Stimulated activated CD8-positive, alpha-beta memory T cell treated with anti-CD3 and anti-CD28 coated beads, Interleukin-4, amount 100 ng/mL, for 48 hours (primary cell): ENCODE data around the gene PRPF6.
A peak's percentile ranks its signal among the peaks of the same experiment; 100 is the strongest.

Source experiments
- DNase-seq: peaks from one replicate; pipeline ENCODE4 v3.0.0-alpha.2; 2020

Gene PRPF6

DNA sequence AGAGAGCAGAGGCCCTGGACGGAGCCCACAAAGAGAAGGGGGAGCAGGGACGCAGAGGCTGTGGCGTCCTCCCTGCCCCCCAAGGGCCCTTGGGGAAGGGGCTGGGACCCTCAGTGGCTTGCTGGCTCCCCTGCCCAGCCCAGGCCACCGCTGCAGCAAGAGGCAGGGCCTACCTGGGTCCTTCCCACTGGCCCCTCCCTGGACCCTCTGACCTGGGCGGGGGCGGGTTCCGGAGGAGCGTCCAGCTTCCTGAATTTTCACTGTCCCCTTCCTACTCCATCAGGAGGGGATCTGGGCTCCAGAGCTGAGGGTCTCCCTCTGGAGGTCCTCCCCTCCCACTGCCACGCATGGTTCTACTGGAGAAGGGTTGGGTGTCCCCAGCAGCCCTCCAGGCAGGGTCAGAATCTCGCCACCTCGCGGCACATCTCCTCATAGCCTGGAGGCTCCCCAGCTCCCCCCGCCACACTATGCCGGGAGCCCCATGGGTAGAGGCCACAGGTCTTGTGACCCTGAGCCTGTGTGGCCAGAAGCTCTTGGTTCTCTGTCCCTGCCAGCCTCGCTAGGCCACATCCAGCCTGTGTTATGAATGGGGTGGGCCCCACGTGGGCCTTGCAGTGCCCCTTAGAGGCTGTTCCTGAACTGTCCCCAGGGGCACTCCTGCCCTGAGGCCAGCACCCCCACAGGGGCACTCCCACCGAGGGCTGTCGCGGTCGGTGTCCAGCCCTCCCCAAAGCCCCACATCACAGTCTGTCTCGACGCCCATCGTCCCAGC, 69.5 kb downstream of the PRPF6 start:
- DNase-seq, result no peak

DNA sequence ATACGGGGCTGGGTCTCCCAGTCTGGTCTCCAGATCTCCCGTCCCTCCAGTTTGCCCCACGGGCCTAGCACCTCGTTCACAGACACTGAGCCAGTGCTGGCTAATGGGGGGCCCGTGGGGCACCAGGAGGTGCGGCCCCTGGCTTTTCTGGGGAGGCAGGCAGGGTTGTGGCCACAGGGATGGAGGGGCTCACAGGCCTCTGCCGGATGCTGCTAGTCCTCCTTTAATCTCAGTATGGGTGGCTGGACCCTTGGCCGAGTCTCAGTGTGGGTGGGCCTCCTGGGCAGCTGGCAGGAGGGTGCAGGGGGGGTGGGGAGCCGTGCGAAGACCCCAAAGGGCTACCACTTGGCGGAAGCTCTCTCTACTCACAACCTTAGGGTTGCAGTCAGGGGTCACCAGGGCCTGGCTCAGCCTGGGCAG, 70.1 kb downstream of the PRPF6 start:
- no peak for DNase-seq

DNA sequence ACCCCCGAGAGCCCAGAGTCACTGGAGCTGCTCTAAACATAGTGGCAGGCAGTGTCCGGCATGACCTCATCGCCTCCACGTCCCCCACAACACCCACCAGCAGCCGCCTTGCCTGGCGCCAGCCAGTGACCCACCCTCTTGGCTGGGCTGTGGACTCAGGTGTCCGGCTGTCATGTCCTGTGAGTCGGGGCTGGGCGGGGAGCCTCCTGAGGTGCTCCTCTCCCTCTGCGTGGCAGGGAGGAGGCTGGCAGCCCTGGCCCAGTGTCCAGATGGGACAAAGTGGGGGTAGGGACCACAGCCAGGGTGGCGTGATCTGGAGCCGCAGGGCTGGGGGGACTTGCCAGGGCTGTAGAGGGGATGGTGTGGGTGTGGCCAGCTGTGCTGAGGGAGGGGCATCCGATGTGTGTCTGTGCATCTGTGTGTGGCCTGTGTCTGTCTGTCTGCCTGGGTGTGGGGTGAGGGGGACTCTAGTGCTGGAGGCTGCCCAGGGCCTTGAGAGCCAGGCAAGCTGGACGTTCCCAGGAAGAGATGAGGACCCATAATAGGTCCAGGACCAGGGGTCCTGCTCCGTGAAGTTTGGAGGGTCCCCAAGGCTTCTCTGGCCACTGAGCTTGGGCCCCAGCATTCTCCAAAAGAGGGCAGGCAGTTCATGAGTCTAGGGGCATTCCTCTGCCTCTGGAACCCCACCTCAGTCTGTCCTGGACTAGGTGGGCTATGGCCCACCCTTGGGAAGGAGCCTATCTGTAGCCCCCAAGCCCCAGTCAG, 70.8 kb downstream of the PRPF6 start:
- no peak for DNase-seq

DNA sequence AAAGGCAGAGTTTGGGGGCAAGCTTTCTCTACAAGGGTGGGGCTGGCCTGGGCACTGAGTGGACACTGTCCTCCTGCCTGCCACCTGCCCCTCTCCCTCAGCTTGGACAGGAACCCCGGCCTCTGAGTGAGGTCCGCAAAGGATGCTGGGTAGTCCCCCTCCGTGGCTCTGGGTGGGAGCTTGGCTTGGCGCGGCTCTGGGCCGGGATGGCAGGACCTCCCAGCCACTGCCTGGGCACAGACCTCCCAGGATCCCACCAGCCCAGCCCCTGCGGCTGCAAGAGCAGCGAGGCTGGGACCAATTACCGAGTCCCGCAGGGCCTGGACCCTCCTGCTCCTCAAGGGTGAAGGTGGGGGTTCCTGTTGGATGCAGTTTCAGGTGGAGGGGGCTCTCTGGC, 71.4 kb downstream of the PRPF6 start:
- DNase-seq, result no peak

DNA sequence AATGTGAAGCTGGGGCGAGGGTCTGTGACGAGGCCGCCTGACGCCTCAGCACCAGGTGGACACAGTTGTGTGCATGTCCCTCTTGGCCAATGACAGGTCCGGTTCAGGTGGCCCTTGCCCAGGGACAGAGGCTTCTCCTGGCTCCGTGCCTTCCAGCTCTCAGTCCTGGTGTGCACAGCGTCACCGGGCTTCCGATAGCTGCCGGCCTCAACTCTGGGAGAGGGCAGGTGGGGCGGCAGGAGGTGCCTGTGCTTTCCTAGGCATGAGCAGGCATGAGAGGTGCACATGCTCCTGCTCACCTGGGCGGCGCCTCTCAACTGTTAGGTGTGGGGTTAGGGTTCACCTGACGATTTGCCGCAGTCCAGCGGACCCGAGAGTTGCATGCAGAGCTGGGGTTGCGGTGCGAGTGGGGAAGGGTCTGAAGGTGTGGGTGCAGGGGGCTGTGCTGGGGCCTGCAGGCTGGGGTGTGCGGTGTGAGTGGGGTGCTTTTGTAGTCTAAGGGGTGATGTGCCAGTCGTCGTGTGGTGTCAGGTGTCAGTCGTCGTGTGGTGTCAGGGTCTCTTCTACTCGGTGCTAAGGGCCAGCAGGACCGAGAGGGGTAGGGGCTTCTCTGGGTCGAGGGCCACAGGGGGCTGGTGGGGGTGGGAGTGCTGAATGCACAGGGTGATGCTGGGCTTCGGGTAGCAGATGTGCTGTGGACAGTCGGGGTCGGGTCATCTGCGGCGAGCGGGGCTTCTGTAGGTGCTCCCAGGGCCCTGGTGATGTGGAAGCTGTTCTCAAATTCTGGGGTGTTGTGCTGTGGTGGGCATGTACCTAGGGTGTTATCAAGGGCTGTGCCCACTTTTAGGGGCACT, 72.3 kb downstream of the PRPF6 start:
- DNase-seq, result no peak

DNA sequence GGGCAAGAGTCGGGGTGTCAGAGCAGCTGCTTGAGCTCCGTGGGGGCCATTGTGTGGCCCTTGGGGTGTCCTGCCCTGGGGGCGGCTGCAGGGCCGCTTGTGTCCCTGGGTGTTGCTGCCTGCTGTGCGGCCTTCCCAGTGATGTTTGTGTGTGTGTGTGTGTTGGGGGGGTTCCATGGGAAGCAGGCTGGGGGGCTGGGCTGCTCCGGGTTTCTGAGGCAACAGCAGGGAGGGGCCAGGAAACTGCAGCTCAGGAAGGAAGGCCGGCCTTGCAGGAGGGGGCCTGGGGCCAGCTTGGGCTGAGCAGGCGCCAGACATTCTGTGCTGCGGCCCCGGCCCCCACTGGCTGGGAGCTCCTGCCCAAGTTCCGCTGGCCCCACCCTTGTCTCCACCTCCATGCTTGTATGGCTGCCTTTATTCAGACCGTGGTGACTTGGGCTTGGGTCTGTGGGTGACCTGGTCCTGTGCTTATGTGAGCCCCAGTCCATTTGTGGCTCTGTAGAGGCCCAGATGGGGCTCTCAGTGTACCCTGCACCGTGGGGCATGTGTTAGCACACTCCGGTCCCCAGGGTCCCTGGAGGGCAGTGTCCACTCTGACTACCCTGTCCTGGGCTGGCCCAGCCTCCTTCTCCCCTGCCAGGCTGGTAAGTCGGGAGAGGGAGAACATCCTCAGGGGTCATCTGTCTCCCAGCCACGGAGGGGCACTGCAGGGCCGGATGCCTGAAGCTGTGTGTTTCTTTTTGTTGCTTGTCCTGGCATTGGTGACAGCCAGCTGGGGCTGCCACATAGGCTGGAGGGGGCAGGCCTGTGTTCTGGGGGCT, 73.1 kb downstream of the PRPF6 start:
- no peak for DNase-seq

DNA sequence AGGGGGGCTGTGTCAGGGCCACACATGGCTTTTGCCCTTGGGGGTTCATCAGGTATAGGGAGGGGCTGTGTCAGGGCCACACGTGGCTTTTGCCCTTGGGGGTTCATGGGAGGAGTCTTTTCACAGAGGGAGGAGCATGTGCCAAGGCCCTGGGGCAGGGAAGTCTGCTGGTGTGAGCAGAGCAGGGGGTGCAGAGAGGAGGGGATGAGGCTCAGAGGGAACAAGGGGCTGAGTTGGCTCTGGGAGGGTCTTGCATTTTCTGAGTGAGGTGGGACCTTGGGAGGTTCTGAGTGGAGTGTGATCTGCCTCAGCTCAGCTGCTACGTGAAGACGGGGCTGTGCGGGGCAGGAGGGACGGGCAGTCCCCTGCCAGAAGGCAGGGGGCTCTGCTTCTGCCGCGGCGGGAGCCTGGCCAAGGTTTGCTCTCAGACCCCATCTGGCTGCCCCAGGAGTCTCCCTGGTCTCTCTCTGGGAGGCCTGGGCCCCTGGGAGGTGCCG, 74.5 kb downstream of the PRPF6 start:
- DNase-seq, result no peak

DNA sequence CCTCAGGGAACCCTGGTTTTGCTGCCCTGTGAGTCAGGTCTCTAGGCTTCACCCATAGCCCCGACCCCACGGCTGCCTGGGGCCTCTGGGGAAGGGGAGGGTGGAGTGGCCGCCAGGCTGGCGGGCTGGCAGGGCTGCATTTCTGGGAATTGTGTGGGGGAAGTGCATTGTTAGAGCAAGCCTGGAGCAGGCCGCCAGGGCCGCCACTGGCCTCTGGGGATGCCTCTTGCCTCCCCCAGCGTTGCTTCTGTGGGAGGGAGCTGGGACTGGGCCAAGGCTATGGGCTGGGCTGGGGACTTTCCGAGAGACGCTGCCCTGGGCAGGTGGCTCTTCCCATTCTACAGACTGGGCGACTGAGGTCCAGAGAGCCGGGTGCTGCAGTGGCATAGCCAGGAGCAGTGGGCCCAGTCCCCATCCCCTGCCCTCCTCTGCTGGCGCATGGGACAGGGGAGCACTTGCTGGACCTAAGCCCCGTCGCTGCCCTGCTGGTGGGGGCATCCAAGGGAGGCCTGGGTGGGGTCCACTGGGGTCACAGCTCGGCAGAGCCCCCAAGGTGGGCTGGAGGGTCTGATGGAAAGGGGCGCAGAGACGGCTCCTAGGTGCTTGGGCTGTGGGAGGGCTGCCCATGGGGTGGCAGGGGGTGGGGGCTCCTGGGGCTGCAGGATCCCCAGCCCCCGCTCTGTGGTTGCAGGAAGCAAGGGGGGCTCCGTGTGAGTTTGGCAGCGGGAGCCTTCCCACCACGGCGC, 75.1 kb downstream of the PRPF6 start:
- no peak for DNase-seq

DNA sequence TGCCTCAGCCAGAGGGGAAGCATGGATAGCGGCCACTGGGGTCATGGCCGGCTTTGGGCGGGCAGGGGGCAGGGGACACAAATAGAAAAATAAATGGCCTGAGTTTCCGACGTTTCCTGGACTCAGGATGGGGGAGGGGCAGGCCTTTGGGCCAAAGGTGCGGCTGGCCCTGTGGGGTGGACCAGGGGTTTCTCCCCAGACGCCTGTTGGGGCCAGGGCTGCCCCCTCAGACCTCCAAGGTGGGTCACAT, 75.6 kb downstream of the PRPF6 start:
- no peak for DNase-seq

DNA sequence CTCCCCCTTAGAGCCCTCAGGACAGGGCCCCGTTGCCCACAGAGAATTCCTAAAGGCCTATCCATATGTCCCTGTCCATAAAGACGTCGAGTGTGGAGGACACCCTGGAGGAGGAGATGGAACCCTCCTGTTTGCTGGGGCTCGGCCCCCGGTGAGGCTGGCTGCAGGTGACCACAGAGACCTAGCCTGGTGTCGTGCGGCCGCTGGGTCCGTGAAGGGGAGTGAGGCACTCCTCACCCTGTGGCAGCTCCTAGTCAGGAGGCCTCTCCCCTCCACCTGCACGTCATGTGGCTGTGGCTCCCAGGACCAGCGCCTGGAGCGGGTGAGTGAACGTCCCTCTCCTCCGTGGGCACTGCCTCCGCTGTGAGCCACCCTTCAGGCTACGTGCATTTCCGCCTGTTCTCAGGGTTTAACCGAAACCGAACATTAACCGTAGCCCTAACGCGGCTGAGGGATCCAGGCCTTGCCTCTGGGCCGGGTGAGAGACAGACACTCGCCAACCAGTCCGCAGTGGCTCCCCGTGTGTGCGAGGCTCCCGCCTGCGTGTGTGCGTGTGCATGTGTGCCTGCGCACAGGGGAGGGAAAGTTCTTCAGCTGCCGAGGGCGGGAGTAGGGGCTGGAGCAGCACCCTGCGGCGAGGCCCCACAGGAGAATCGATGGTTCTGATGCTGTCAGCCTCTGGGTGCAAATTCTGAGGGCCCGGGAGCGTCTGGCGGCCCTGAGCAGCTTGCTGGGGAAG, 76.1 kb downstream of the PRPF6 start:
- DNase-seq, result no peak

DNA sequence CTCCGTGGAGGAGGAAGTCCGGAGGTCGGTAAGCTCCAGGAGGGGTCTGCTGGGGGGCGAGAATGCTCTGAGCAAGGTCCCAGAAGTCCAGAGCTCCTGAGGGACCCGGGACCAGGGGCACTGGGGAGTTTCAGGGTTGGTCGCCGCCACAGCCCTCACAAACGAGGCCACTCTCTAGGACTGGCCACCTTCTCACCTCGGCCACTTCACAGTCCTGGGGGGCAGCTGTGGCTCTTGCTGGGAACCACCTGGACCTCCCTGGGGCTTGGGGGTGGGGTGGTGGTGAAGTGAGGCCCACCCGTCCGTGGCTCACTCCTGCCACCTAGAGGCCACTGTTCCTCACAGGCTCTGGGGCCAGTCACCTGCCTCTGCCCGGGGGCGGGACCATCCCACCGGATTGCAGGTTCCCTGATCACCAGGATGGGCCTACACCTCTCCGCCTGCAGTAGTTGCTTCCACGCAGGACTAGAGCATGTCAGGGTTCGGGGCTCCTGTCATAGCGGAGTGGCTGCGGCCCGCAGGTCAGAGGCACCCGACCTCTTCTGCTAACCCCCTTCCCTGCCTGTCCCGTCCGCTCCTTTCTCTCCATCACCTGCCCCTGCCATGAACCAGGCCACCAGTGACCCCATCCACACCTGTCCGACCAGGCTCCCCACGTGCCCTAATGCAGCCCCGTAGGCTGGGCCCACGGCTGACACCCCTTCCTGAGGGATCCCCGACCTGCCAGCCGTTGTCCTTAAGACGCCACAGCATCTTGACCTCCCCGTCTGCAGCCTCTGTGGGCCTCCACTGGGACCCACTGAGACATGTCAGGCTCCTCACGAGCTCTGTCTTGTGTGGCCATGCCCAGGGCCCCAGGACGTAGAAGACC, 76.9 kb downstream of the PRPF6 start:
- peak; percentile 95 for DNase-seq

DNA sequence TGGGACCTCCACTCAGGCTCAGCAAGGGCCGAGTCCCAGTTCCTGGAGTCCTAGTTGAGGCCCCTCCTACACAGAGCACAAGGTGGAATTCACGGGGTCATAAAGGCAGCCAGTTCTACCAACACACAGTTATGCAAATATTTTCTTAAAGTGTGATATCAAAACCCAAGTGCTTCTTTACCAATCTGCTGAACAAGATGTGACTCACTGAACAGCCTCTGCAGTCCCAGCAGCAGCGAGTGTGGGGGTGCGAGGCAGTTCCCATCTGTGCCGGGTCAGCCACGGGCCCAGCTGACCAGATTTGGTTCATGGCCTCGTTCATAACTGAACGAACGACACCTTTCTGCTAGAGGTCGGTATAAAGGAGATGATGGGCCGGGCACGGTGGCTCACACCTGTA, 77.6 kb downstream of the PRPF6 start:
- no peak for DNase-seq

DNA sequence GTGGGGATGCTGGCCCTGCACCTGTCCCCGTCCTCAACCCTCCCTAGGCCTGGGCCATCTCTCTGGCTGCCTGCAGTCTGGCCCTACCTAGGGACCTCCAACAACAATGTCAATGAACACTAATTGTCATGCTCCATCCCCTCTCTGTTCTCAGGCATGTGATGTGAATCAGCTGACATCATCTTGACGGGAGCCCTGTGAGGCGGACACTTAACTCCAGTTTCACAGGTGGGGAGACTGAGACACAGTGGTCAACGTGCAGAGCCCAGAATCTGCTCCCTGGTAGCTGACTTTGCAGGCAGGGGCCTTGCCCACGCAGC, 81.3 kb downstream of the PRPF6 start:
- DNase-seq, result no peak

DNA sequence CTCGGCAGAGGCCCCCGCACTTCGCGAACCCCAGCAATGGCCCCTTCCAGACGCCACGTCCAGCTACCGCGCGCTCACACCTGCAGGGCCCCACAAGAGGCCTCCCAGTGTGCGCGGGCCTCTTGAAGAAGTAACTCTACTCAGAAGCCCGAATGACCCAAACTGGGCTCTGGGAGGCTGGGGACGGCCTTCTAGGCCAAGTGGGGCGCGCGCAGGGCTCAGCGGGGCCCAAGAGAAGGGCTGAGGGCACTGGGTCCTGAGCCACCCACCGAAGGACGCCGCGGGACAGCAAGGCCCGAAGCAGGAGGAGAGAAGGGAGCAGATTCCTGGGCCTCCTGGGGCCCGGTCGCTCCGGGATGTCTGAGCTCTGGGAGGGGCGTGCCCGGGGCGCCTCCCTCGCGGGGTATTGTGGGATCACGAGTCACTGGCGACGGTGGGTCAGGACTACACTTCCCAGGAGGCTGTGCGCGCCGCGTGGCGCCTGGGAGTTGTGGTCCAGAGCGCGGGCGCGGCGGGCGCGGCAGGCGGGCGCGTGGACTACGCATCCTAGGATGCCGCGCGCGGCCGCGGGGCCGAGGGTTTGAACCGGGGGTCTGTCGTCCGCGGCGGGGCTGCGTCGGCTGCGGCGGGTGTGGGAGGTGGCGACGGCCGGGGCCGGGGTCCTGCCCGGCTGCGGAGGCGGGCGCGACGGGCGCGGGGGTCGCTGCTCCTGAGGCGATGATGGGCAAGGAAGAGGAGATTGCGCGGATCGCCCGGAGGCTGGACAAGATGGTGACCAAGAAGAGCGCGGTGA, 81.9 kb downstream of the PRPF6 start, which contains the start of gene TCEA2:
TCEA2 (plus strand) TSS at position 603 of the 793 bp plus-strand sequence; CDS start at position 718, 115 bp downstream.
- DNase-seq, result peak; percentile 96

DNA sequence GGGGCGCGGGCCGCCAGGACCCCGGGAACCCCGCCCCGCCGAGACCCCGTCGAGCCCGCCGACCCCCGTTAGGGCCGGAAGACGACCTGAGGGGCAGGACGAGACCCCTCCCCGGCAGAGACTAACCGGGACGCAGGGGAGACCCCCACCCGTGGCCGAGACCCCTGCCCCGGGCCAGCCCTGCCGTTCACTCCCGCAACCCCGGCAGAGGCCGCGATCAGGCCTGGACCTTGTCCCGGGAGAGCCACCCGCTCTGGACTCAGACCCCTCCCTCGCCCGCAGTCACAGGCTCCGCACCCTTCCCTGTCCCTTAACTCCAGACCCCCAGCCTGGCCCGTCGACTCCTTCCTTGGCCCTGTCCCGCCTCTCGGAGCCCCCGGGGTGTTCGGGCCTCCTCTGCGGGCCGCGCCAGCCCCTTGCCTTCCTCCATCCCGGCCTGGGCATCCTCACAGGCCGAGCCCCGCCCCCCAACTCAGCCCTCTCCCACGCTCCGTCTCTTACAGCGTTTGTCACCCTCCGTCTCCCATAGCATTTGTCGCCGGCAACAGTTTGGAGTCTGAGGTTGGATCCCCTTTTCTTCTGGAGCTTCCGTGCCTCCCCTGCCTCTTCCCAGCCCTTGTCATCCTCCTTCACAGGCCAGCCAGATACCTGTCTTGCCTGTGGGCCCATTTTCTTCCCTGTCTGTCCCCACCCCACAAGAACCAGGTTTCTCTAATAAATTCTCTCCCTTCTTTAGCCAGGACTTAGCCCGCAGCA, 82.6 kb downstream of the PRPF6 start:
- peak; percentile 63 for DNase-seq

DNA sequence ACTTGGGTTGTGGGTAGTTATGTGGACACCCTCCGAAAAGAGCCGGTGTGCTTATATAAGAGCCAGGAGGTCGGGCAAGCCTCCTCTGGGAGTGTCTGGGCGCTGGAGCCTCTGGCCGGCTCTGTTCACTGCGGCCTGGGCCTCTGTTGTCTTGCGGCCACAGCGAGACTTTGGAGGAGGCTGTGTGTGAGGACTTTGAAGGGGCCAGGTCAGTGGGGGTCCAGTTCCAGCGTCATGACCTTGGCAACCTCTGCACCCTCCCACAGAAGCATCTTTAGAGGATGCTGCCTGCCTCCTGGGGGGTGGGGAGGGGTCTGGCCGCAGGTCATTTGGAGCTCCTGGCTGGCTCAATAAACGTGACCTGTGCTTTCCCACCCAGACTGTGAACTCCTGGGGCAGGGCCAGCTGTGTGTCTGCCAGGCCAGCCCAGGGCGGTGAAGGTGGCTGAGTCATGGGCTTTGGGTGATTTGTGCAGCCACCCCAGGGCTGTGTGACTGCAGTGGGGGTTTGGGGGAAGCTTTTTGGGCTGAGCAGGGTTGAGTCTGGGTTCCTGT, 83.3 kb downstream of the PRPF6 start:
- DNase-seq, result no peak

DNA sequence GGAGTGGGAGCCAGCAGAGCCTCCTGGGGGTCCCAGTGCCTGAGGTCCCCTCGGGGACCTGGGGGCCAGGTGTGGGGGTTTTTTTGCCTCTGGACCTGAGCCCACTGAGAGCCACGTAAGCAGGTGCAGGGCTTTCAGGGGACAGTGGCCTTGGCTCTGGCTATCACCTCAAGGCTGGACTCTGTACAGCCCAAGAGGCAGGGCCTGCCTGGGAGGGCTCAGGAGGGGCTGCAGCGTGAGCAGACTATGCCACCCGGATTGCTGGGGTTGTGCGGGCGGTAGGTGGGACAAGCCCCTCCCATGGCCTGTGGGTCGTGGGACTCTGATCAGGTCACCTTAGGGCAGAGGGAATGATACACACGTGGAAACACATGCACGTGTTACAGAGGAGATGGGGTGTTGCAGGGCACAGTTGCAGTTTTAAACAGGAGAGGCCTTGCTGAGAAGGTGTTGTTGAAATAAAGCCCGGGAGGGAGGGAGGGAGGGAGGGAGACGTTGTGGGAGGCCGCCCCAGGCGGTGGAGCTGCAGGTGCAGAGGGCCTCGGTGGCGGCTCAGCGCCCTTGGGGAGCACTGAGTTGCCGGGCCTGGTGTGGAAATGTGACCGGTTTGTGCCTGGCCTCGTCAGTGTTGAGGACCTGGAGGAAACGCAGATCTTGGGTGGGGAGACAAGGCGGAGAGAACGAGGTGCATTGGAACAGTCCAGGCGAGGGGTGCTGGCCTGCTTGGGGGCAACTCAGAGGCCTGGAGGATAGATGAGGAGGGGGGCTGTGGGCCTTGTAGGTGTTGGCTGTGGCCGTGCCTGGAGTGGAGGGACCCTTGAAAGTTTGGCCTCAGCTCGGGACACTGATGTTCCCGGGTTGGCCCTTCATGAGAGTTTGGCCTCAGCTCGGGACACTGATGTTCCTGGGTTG, 84.4 kb downstream of the PRPF6 start:
- no peak for DNase-seq
